Right atrium auricular region (tissue), 2 donors: ENCODE measurements around the gene MICAL2. TPM values are rescaled to one million over a fixed set of nuclear protein-coding genes. Genes with fewer than 3 reads are reported as not detected.

Source experiments
- DNase-seq: peaks from one replicate; pipeline ENCODE4 v3.0.0-alpha.2; 2019; ENCODE audit warnings: low spot score
- H3K27ac ChIP-seq, 2 donors: fragments of 200-600 bp; sonication (generic); 1 replicate in 1 of 2; 2 replicates in 1 of 2; pipeline ENCODE4 v1.5.1; 2016 to 2019
- H3K27me3 ChIP-seq, 2 donors: fragments of 200-600 bp; sonication (generic); one replicate each; pipeline versions ENCODE4 v1.5.1 to v1.6.0; 2017 to 2019
- H3K36me3 ChIP-seq: fragments of 200-600 bp; sonication (generic); one replicate; pipeline ENCODE4 v1.5.1; 2016
- H3K4me1 ChIP-seq, 2 donors: fragments of 200-600 bp; sonication (generic); one replicate each; pipeline versions ENCODE4 v1.5.1 to v1.6.0; 2017 to 2019
- H3K4me3 ChIP-seq, 2 donors: fragments of 200-600 bp; sonication (generic); 1 replicate in 1 of 2; 2 replicates in 1 of 2; pipeline ENCODE4 v1.5.1; 2017 to 2019; ENCODE audit warnings: mild to moderate bottlenecking in 1 of 2, moderate library complexity in 1 of 2
- H3K9me3 ChIP-seq, 2 donors: fragments of 200-600 bp; sonication (generic); one replicate each; pipeline ENCODE4 v1.5.1; 2019
- CTCF ChIP-seq, 2 donors: fragments of 200-600 bp; sonication (generic); IDR thresholded peaks; one replicate each; pipeline ENCODE4 v1.5.1; 2019; ENCODE audit warnings: antibody characterized with exemption in 2 of 2
- total RNA-seq, 2 donors: library from RNA; depleted of rRNA; stranded (reverse); fragments of >200 nt; gene quantifications; one replicate each; pipeline ENCODE4 v1.1.0, GENCODE V29; 2016

MICAL2 gene
- total RNA-seq, result 10 to 100 TPM; 77.6 to 84.5 TPM

GRCh38 chr11:12110201-12110713, at the start of gene MICAL2:
Gene MICAL2 (plus strand): TSS chr11:12110590. CDS start chr11:12162156, 51,566 bp downstream.
- H3K9me3 ChIP-seq, result no peaks in the 10 kb centered on the region
- peaks cover 0 to 60% of the 10 kb centered on the region in 2 donors for H3K4me1 ChIP-seq
- no peaks in the 10 kb centered on the region for H3K27me3 ChIP-seq
- peak within 1 kb of the TSS; percentile 89 to 91 for H3K27ac ChIP-seq
- H3K4me3 ChIP-seq, result peak within 1 kb of the TSS; percentile 75 to 76
- no peaks in the 10 kb centered on the region for H3K36me3 ChIP-seq
- TF ChIP-seq CTCF (IDR thresholded peaks at IDR 0.05), result no peak
- peak; percentile 85 for DNase-seq

DNA sequence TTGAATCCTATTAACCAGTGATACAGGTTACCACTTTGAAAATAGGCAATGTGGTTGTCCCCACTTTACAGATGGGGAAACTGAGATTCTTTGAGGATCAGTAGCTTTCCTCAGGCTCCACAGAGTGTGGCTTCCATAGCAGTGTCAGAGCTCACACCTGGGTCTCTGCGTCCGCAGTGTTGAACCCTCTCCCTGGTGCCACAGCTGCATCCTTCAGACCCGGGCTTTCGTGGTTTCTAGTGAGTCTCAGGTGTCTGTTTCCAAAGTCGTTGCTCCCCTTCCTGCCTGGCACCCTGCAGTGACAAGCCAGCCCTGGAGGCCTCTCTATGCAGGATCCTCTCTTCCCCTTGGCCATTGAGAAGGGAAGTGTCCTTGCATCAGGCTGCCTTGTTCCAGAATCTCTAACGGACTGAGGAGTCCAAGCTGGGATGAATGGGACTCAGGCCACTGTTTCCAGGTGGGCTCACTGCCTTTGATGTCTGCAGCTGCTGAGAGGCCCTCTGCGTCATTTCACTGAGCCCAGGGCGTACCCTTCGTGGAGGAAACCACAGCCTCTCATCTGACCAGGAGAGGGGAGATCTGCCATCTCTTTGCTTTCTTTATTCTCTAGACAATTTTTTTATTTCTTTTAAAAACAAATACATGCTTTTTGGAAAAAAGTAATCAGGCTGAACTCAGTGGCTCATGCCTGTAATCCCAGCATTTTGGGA, 48.4 kb upstream of the MICAL2 start:
- no peaks in the 10 kb centered on the region for H3K36me3 ChIP-seq

GRCh38 chr11:12063251-12063650, 47.1 kb upstream of the MICAL2 start:
- H3K4me1 ChIP-seq, result peaks cover 0 to 20% of the 10 kb centered on the region in 2 donors
- H3K27ac ChIP-seq, result no peak overlapping the region
- no peaks in the 10 kb centered on the region for H3K27me3 ChIP-seq
- no peak for TF ChIP-seq CTCF (IDR thresholded peaks at IDR 0.05)
- no peak overlapping the region for H3K4me3 ChIP-seq
- peaks cover 0 to 6% of the 10 kb centered on the region in 2 donors for H3K9me3 ChIP-seq
- H3K36me3 ChIP-seq, result no peaks in the 10 kb centered on the region
- DNase-seq, result no peak

More for the DNA sequence above, 48.4 kb upstream of the MICAL2 start:
- Histone ChIP-seq H3K4me3 (no peak overlapping the region), H3K27me3 (no peaks in the 10 kb centered on the region), H3K9me3 (peaks cover 0 to 6% of the 10 kb centered on the region in 2 donors), H3K4me1 (peaks cover 0 to 11% of the 10 kb centered on the region in 2 donors), H3K27ac (no peak overlapping the region)
- TF ChIP-seq CTCF (IDR thresholded peaks at IDR 0.05), result no peak
- DNase-seq, result no peak

- H3K9me3 ChIP-seq, result peaks cover 0 to 6% of the 10 kb centered on the region in 2 donors
Observed at GRCh38 chr11:12064136-12064953, 46.0 kb upstream of the MICAL2 start.

GRCh38 chr11:12064954-12065280, 45.5 kb upstream of the MICAL2 start:
- H3K27ac ChIP-seq, result no peak overlapping the region
- DNase-seq, result no peak
- no peaks in the 10 kb centered on the region for H3K27me3 ChIP-seq
- H3K4me1 ChIP-seq, result peaks cover 0 to 20% of the 10 kb centered on the region in 2 donors
- no peaks in the 10 kb centered on the region for H3K36me3 ChIP-seq
- TF ChIP-seq CTCF (IDR thresholded peaks at IDR 0.05), result no peak
- peaks cover 0 to 6% of the 10 kb centered on the region in 2 donors for H3K9me3 ChIP-seq
- H3K4me3 ChIP-seq, result no peak overlapping the region

More at GRCh38 chr11:12064136-12064953, 46.0 kb upstream of the MICAL2 start:
- no peaks in the 10 kb centered on the region for H3K27me3 ChIP-seq
- DNase-seq, result no peak
- H3K4me3 ChIP-seq, result no peak overlapping the region
- H3K27ac ChIP-seq, result no peak overlapping the region
- peaks cover 0 to 20% of the 10 kb centered on the region in 2 donors for H3K4me1 ChIP-seq
- no peak for TF ChIP-seq CTCF (IDR thresholded peaks at IDR 0.05)
- no peaks in the 10 kb centered on the region for H3K36me3 ChIP-seq
